ENCODE results near the gene ZNF611. TPM values are rescaled to one million over a fixed set of nuclear protein-coding genes. Genes with fewer than 3 reads are reported as not detected.

Gene ZNF611
- total and polyA plus RNA-seq, 2 of the 13 experiments (the other 11 are each of a cell fraction or from before 2014, with no cell fraction given) = 2.7 to 4.1 TPM

DNA sequence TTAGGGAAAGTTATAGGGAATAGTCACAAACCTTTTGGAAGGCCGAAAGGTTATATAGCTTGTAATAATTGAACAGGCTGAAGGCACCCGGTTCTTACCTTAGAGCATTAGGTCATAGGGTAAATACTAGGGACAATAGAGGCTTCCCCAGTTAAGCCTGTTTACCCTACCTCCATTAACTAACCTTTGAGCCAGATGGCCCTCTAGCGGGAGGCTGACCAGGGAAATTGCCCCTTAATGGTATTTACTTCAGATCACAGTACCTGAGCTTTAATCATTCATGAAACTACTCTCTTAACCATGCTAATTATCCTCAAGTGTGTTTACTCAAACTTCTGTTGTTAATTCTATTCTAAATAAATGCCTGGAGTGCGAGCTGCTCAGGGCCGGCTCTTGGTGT, 76.2 kb downstream of the ZNF611 start:
- peaks cover 4 to 27% of the 10 kb centered on the region in 2 experiments; a peak in 3 of 5 replicates for H3K36me3 ChIP-seq (replicated peaks in 1 of 2; ENCODE audit: control insufficient read depth in 1 of 2, insufficient read depth in 2 of 2, low read length in 2 of 2)
- H3K4me2 ChIP-seq (ENCODE audit: low read depth, low read length) = no peak overlapping the region
- 26% methylated on average over 5 of the region's 5 CpGs for WGBS (ENCODE audit: low lambda C conversion rate)
- BruUV-seq (replicated peaks) = no TSS peak
- peaks cover 16% of the 10 kb centered on the region for H3K4me1 ChIP-seq (ENCODE audit: insufficient read depth, low read length)
- peak; percentile 67 for ATAC-seq
- peak overlapping the region; percentile 50 for H3K27ac ChIP-seq (ENCODE audit: extremely low read length, insufficient read depth, low read length)
- no peaks in the 10 kb centered on the region for H4K20me1 ChIP-seq (ENCODE audit: insufficient read depth, low read length)
- intact Hi-C loops (cut with micrococcal nuclease; ENCODE audit: unreplicated experiment) = no loop called here
- no peak overlapping the region for H3K9ac ChIP-seq (ENCODE audit: insufficient read depth, low read depth, low read length)
- ChIA-PET POLR2A (no interaction called here), CTCF (ENCODE audit: low intra/inter-chr PET ratio, low total read pairs) (no interaction called here)
- in situ Hi-C loops (cut with HindIII; ENCODE audit: extremely low pct_ligation_motif_present, low pct_unique_long_range_greater_than_20kb) = no loop called here
- no peak for FAIRE-seq
- H3K9me3 ChIP-seq (ENCODE audit: low read length) = peaks cover 39% of the 10 kb centered on the region; the same call in 1 of the 2 replicates
- H2AFZ ChIP-seq (ENCODE audit: low read length) = no peak overlapping the region
- H3K79me2 ChIP-seq (ENCODE audit: insufficient read depth, low read length) = no peaks in the 10 kb centered on the region
- H3K4me3 ChIP-seq (replicated peaks in 1 of 3; ENCODE audit: insufficient read depth in 1 of 3, low read depth in 2 of 3, low read length in 3 of 3) = no peak overlapping the region
- no peaks in the 10 kb centered on the region for H3K27me3 ChIP-seq (ENCODE audit: control insufficient read depth in 1 of 2, insufficient read depth in 2 of 2, low read length in 2 of 2)
- DNase-seq (ENCODE audit: low spot score) = peak; percentile 56
- TF ChIP-seq THAP8 (CRISPR knock-in tag; IDR thresholded peaks at IDR 0.05; ENCODE audit: borderline replicate concordance) (no peak), ARID3A (IDR thresholded peaks at IDR 0.05; ENCODE audit: low read depth, low read length) (no peak), CC2D1A (CRISPR knock-in tag; IDR thresholded peaks at IDR 0.05) (no peak), ZNF430 (CRISPR knock-in tag; IDR thresholded peaks at IDR 0.05) (no peak), USF2 (IDR thresholded peaks at IDR 0.05; ENCODE audit: low read depth, low read length) (no peak), USF2 (CRISPR knock-in tag; IDR thresholded peaks at IDR 0.05; ENCODE audit: borderline replicate concordance) (no peak), FOXK1 (CRISPR knock-in tag; IDR thresholded peaks at IDR 0.05; ENCODE audit: borderline replicate concordance, low read depth) (peak; percentile 53; the same call in 1 of the 2 replicates), ZNF773 (CRISPR knock-in tag; IDR thresholded peaks at IDR 0.05; ENCODE audit: borderline replicate concordance) (no peak), ZBTB39 (CRISPR knock-in tag; IDR thresholded peaks at IDR 0.05) (no peak), GABPA (IDR thresholded peaks at IDR 0.05; ENCODE audit: low read depth, low read length) (no peak), GABPA (CRISPR knock-in tag; IDR thresholded peaks at IDR 0.05; ENCODE audit: low read depth) (no peak), HNF4G (IDR thresholded peaks at IDR 0.05; ENCODE audit: borderline replicate concordance, low read depth, low read length) (0 out of 2 replicates have a peak, but pooled peaks have one; percentile 17), HNF4G (CRISPR knock-in tag; IDR thresholded peaks at IDR 0.05; ENCODE audit: borderline replicate concordance, low read depth) (no peak), MIXL1 (CRISPR knock-in tag; IDR thresholded peaks at IDR 0.05) (0 out of 2 replicates have a peak, but pooled peaks have one; percentile 27)
- TF ChIP-seq, protein P1, sequence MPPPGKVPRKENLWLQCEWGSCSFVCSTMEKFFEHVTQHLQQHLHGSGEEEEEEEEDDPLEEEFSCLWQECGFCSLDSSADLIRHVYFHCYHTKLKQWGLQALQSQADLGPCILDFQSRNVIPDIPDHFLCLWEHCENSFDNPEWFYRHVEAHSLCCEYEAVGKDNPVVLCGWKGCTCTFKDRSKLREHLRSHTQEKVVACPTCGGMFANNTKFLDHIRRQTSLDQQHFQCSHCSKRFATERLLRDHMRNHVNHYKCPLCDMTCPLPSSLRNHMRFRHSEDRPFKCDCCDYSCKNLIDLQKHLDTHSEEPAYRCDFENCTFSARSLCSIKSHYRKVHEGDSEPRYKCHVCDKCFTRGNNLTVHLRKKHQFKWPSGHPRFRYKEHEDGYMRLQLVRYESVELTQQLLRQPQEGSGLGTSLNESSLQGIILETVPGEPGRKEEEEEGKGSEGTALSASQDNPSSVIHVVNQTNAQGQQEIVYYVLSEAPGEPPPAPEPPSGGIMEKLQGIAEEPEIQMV (CRISPR knock-in tag; IDR thresholded peaks at IDR 0.05; ENCODE audit: low read depth) = no peak
- TF ChIP-seq, protein P2, sequence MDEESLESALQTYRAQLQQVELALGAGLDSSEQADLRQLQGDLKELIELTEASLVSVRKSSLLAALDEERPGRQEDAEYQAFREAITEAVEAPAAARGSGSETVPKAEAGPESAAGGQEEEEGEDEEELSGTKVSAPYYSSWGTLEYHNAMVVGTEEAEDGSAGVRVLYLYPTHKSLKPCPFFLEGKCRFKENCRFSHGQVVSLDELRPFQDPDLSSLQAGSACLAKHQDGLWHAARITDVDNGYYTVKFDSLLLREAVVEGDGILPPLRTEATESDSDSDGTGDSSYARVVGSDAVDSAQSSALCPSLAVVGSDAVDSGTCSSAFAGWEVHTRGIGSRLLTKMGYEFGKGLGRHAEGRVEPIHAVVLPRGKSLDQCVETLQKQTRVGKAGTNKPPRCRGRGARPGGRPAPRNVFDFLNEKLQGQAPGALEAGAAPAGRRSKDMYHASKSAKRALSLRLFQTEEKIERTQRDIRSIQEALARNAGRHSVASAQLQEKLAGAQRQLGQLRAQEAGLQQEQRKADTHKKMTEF (CRISPR knock-in tag; IDR thresholded peaks at IDR 0.05) = no peak

Measured in HepG2 (cell line).